Endodermal cell (in vitro differentiated cells): ENCODE data around the gene TSC2. TPM values are rescaled to one million over a fixed set of nuclear protein-coding genes. Genes with fewer than 3 reads are reported as not detected.

Source experiments
- DNase-seq: peaks from one replicate; pipeline ENCODE4 v3.0.0-alpha.2; 2017
- H3K27ac ChIP-seq: 2 replicates; pipeline ENCODE4 v1.5.1; 2013; ENCODE audit warnings: mild to moderate bottlenecking, low read depth, low read length, moderate library complexity
- H3K27me3 ChIP-seq: 2 replicates; pipeline ENCODE4 v1.6.1; 2013; ENCODE audit warnings: mild to moderate bottlenecking, low read length, moderate library complexity; ENCODE audit not compliant: insufficient read depth, control insufficient read depth, poor library complexity, severe bottlenecking
- H3K36me3 ChIP-seq: 2 replicates; pipeline ENCODE4 v1.7.0; 2013; ENCODE audit warnings: mild to moderate bottlenecking, low read length, moderate library complexity; ENCODE audit not compliant: control insufficient read depth, insufficient read depth
- H3K4me1 ChIP-seq: one replicate; pipeline ENCODE4 v1.7.0; 2013; ENCODE audit warnings: low read length; ENCODE audit not compliant: control insufficient read depth, insufficient read depth
- H3K4me3 ChIP-seq: 2 replicates; pipeline ENCODE4 v1.5.1; 2013; ENCODE audit warnings: mild to moderate bottlenecking, low read length, moderate library complexity
- H3K9ac ChIP-seq: 2 replicates; pipeline ENCODE4 v1.6.1; 2013; ENCODE audit warnings: mild to moderate bottlenecking, low read length, moderate library complexity; ENCODE audit not compliant: poor library complexity, severe bottlenecking; ENCODE audit errors: extremely low read depth
- H3K9me3 ChIP-seq: 2 replicates; pipeline ENCODE4 v1.6.1; 2013; ENCODE audit warnings: mild to moderate bottlenecking, low read length, moderate library complexity; ENCODE audit not compliant: control insufficient read depth
- H3K27ac Mint-ChIP-seq: 2 replicates; pipeline ENCODE4 v1.8.0; 2020; ENCODE audit warnings: mixed read lengths
- H3K27me3 Mint-ChIP-seq: 2 replicates; pipeline ENCODE4 v1.8.0; 2021; ENCODE audit warnings: mild to moderate bottlenecking, mixed read lengths; ENCODE audit not compliant: insufficient read depth
- H3K36me3 Mint-ChIP-seq: 2 replicates; pipeline ENCODE4 v1.8.0; 2020; ENCODE audit warnings: low read depth, mixed read lengths
- H3K4me1 Mint-ChIP-seq: 2 replicates; pipeline ENCODE4 v1.8.0; 2020; ENCODE audit warnings: mixed read lengths
- H3K4me3 Mint-ChIP-seq: 2 replicates; pipeline ENCODE4 v1.8.0; 2020; ENCODE audit warnings: mild to moderate bottlenecking, moderate library complexity, mixed read lengths
- H3K9me3 Mint-ChIP-seq: 2 replicates; pipeline ENCODE4 v1.8.0; 2020; ENCODE audit warnings: mild to moderate bottlenecking, mixed read lengths
- CTCF ChIP-seq: fragments of 200-600 bp; sonication (generic); conservative IDR thresholded peaks from 2 replicates; pipeline ENCODE4 v1.5.0; 2021; ENCODE audit warnings: antibody characterized with exemption, mild to moderate bottlenecking
- WGBS, 2 experiments: methylation state at CpG; one replicate each; pipeline versions ENCODE4 v1.1.5 to v1.1.7; 2013; ENCODE audit warnings: missing lambda C conversion rate in 2 of 2, mixed read lengths in 1 of 2; ENCODE audit not compliant: insufficient coverage in 1 of 2, insufficient read length in 1 of 2; 5-methylcytosine and 5-hydroxymethylcytosine counted together
- total RNA-seq, 2 donors: library from RNA; stranded (reverse); fragmentation: NEBNext Ultra II Directional in 1 of 2; extraction: Animal tissue kit (Norgen Biotek cat#: 25700) in 1 of 2; gene quantifications; 2 replicates in 1 of 2; 3 replicates in 1 of 2; pipeline ENCODE4 v1.2.1, GENCODE V29; 2021

TSC2 gene
- total RNA-seq, 2 donors from 2014 or later: 166 to 192 TPM

GRCh38 chr16:2016407-2016922, 31.3 kb upstream of the TSC2 start:
- no peaks in the 10 kb centered on the region for H3K36me3 Mint-ChIP-seq
- H3K27ac Mint-ChIP-seq: no peak overlapping the region
- Histone ChIP-seq H3K27ac (no peak overlapping the region), H3K27me3 (peaks cover 39% of the 10 kb centered on the region), H3K9me3 (no peaks in the 10 kb centered on the region), H3K9ac (no peak overlapping the region), H3K4me3 (no peak overlapping the region), H3K4me1 (no peaks in the 10 kb centered on the region), H3K36me3 (no peaks in the 10 kb centered on the region)
- no peaks in the 10 kb centered on the region for H3K4me1 Mint-ChIP-seq
- no peaks in the 10 kb centered on the region for H3K9me3 Mint-ChIP-seq
- 61 to 73% methylated on average over 7 to 13 of the region's 13 CpGs for WGBS, 2 experiments
- H3K27me3 Mint-ChIP-seq: peaks cover 48% of the 10 kb centered on the region
- no peak for DNase-seq
- peak; percentile 74 for TF ChIP-seq CTCF
- H3K4me3 Mint-ChIP-seq: no peak overlapping the region

- TF ChIP-seq CTCF: peak; percentile 33
- peaks cover 69% of the 10 kb centered on the region for H3K27me3 Mint-ChIP-seq
- H3K27ac ChIP-seq: no peak within 1 kb of the TSS
- no peaks in the 10 kb centered on the region for H3K36me3 ChIP-seq
- H3K4me3 ChIP-seq: peak within 1 kb of the TSS; percentile 29
- H3K4me1 Mint-ChIP-seq: peaks cover 2% of the 10 kb centered on the region
- peaks cover 44% of the 10 kb centered on the region for H3K27me3 ChIP-seq
- H3K9me3 ChIP-seq: no peaks in the 10 kb centered on the region
- WGBS, 2 experiments: 1 to 15% methylated on average over 15 to 33 of the region's 33 CpGs
- no peaks in the 10 kb centered on the region for H3K9me3 Mint-ChIP-seq
- peak within 1 kb of the TSS; percentile 38 for H3K4me3 Mint-ChIP-seq
- H3K9ac ChIP-seq: no peak within 1 kb of the TSS
- no peaks in the 10 kb centered on the region for H3K36me3 Mint-ChIP-seq
- no peak within 1 kb of the TSS for H3K27ac Mint-ChIP-seq
- H3K4me1 ChIP-seq: no peaks in the 10 kb centered on the region
- peak; percentile 77 for DNase-seq
Measured at GRCh38 chr16:2019518-2019920, 28.3 kb upstream of the TSC2 start, which contains the start of gene NPW. NPW (plus strand) TSS chr16:2019785.

- no peaks in the 10 kb centered on the region for H3K36me3 ChIP-seq
- no peak overlapping the region for H3K27ac Mint-ChIP-seq
- no peaks in the 10 kb centered on the region for H3K9me3 ChIP-seq
- no peak for TF ChIP-seq CTCF
- peak overlapping the region; percentile 38 for H3K4me3 Mint-ChIP-seq
- peaks cover 72% of the 10 kb centered on the region for H3K27me3 Mint-ChIP-seq
- no peak overlapping the region for H3K27ac ChIP-seq
- WGBS, 2 experiments: 3 to 6% methylated on average over 35 to 96 of the region's 96 CpGs
- DNase-seq: peak; percentile 75
- no peak overlapping the region for H3K9ac ChIP-seq
- H3K4me1 Mint-ChIP-seq: peaks cover 2% of the 10 kb centered on the region
- peak overlapping the region; percentile 29 for H3K4me3 ChIP-seq
- H3K27me3 ChIP-seq: peaks cover 44% of the 10 kb centered on the region
- no peaks in the 10 kb centered on the region for H3K9me3 Mint-ChIP-seq
- H3K36me3 Mint-ChIP-seq: no peaks in the 10 kb centered on the region
- no peaks in the 10 kb centered on the region for H3K4me1 ChIP-seq
Measured at GRCh38 chr16:2019921-2020831, 27.6 kb upstream of the TSC2 start.
